K562 treated with DMSO at 1 percent for 24 hours (cell line): ENCODE measurements around the gene COQ4. TPM values are rescaled to one million over a fixed set of nuclear protein-coding genes. Genes with fewer than 3 reads are reported as not detected.

Experiments
- total RNA-seq: library from RNA; unstranded; fragments of 300-600 nt; gene quantifications from 2 replicates; pipeline ENCODE4 v1.2.3, GENCODE V29; 2022; ENCODE audit warnings: low read depth; ENCODE audit not compliant: insufficient read depth

Gene COQ4
- 146 and 156 TPM in 2 replicates for total RNA-seq

GRCh38 chr9:128322404-128323211, at the start of gene COQ4, which contains the start of gene TRUB2:
TSS of gene COQ4 (plus strand) at chr9:128322839. CDS start at chr9:128322859, 20 bp downstream.
TSS of gene TRUB2 (minus strand) at chr9:128322447. CDS start at chr9:128322408, 39 bp downstream.

DNA sequence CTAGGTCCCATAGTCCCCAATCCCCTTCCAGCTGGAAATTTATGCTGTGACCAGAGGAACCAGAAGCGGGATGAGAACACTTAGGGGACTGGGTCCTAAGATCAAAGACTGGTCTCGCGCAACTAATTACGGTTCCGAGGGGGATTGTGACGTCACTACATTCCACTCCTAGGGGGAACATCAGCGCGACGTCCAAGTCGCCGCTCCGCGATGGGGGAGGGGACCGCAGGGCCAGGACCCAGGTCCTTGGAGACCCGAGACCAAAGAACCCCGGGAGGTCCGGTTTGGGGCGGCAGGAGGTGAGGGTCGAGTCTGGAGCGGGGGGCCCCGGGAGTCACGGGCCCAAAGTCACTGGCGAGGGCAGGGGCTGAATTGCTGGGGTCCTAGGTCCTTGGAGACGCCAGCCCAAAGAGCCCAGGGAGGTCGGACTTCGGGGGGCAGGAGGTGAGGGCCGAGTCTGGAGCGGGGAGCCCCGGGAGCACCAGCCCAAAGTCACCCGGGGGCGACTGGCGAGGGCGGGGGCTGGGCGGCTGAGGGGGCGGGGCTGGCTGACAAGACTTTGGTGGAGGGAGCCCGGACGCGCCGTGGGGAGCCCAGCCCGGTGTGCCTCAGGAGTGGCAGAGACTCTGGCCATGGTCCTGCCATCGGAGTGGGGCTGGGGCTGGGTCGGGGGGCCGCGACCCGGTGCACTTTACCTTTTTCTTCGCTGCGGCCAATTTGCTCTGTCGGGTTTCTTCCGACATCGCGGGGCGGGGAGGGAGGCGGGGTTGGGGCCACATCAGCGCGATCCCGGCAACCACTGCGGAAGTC, 47.2 kb upstream of the COQ4 start, which contains the start of gene GOLGA2:
TSS of gene GOLGA2 (minus strand) at position 810 of the 810 bp plus-strand sequence. CDS start at position 779, 31 bp downstream.

GRCh38 chr9:128276008-128276573, 46.5 kb upstream of the COQ4 start, which contains the start of gene SWI5:
TSS of gene SWI5 (plus strand) at chr9:128276276.

GRCh38 chr9:128339761-128340690, 17.4 kb downstream of the COQ4 start, which contains the start of gene SLC27A4:
TSS of gene SLC27A4 (plus strand) at chr9:128340527. CDS start at chr9:128343133, 2,606 bp downstream.

DNA sequence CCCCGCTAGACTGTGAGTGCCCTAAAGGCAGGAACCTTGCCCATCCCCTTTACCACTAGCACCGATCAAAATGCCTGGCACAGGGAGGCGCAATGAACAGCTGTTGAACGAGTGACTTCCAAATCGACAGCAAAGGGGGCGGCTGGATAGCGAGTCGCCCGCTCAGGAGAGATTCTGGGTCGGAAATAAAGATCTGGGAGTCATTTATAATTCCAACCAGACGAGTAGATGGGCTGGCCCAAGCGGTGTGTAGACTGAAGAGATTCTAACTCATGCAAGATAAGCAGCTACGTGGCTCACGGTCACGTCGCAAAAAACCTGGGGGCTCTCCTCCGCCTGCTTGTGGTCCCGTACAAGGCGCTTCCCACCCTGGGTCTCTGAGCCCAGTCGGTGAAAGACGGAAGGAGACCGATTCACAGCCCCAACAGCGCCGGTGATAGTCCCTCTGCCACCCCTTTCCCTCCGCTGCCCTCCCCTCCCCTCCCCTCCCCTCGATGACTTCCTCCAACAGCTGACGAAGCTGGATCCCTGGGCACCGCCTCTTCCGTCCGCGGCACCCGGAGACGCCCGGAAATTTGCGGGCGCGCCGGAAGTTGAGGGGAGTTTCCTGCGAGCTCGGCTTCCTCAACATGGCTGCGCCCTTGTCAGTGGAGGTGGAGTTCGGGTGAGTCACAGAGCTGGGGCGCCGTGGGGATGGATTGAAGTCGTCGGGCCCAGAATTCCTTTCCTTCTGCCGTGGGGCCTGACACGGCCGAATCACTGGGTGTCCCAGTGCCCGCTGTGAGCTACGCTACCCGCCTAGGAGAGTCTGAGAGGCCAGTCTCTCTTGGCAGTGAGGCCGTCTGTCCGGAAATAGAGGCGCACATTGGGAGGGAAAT, 48.4 kb downstream of the COQ4 start, which contains the start of gene URM1:
TSS of gene URM1 (plus strand) at position 623 of the 878 bp plus-strand sequence. CDS start at position 630, 7 bp downstream.

Other genes with a start within 250 kb of the COQ4 start
- gene PTGES2, start 195.1 kb upstream of the COQ4 start, total RNA-seq: 66.6 and 70.1 TPM in 2 replicates
- gene LCN2, start 173.4 kb upstream of the COQ4 start, total RNA-seq: not detected in 2 replicates
- gene BBLN, start 162.6 kb upstream of the COQ4 start, total RNA-seq: 532 and 580 TPM in 2 replicates
- 438 and 464 TPM in 2 replicates for gene CIZ1, start 131.3 kb upstream of the COQ4 start, total RNA-seq
- gene DNM1, start 119.5 kb upstream of the COQ4 start, total RNA-seq: 54.4 and 58.5 TPM in 2 replicates
- gene GOLGA2, start 46.8 kb upstream of the COQ4 start, total RNA-seq: 115 and 119 TPM in 2 replicates
- 193 and 194 TPM in 2 replicates for gene SWI5, start 46.6 kb upstream of the COQ4 start, total RNA-seq
- 43.8 and 46.6 TPM in 2 replicates for gene TRUB2, start 392 bp upstream of the COQ4 start, total RNA-seq
- 28.7 and 30.2 TPM in 2 replicates for gene SLC27A4, start 17.7 kb downstream of the COQ4 start, total RNA-seq
- gene URM1, start 48.5 kb downstream of the COQ4 start, total RNA-seq: 47.0 and 47.9 TPM in 2 replicates
- 40.1 and 41.8 TPM in 2 replicates for gene CERCAM, start 98.0 kb downstream of the COQ4 start, total RNA-seq
- 52.6 and 57.2 TPM in 2 replicates for gene ODF2, start 133.2 kb downstream of the COQ4 start, total RNA-seq
- gene GLE1, start 181.9 kb downstream of the COQ4 start, total RNA-seq: 35.7 and 41.9 TPM in 2 replicates
- 71.4 and 72.3 TPM in 2 replicates for gene SPTAN1, start 229.7 kb downstream of the COQ4 start, total RNA-seq